GM12878 (cell line): ENCODE results near the gene FALEC. TPM values are rescaled to one million over a fixed set of nuclear protein-coding genes. Genes with fewer than 3 reads are reported as not detected.
"Not testable (repeated sequence)": the region's sequence is repeated elsewhere in the genome, so short reads cannot be mapped to it uniquely, and the experiment has no call there.

Experiments used
- ATAC-seq: fragments of 200-7000 bp; cut with Tn5 transposase; 3 replicates; pipeline ENCODE4 v1.9.1; 2020; ENCODE audit warnings: mild to moderate bottlenecking, moderate library complexity
- BruUV-seq: library from RNA; stranded (reverse); fragments of 400-500 nt; replicated peaks from 2 replicates; lab custom pipeline; 2021; lab: Mats Ljungman, UMichigan
- CTCF ChIA-PET: fragments of 300-600 bp; sonication (Branson Sonifier 250); formaldehyde crosslinking; extraction: SDS; loops from one replicate; lab custom pipeline; 2021; ENCODE audit warnings: inconsistent platforms; lab: Yijun Ruan, JAX
- POLR2A ChIA-PET: fragments of 350-600 bp; formaldehyde crosslinking; extraction: SDS; loops from one replicate; lab custom pipeline; 2021; ENCODE audit warnings: inconsistent platforms; lab: Charles Lee
- RAD21 ChIA-PET: fragments of 300-600 bp; sonication (Branson Sonifier 250); formaldehyde crosslinking; loops from one replicate; lab custom pipeline; 2023; ENCODE audit warnings: antibody characterized with exemption; ENCODE audit not compliant: unreplicated experiment; lab: Charles Lee
- SMC1A ChIA-PET: fragments of 300-600 bp; sonication (Branson Sonifier 250); formaldehyde crosslinking; loops from one replicate; lab custom pipeline; 2023; ENCODE audit not compliant: unreplicated experiment, uncharacterized antibody; lab: Charles Lee
- DNase-seq: peaks from one replicate; pipeline ENCODE4 v3.0.0-alpha.2; 2011; ENCODE audit warnings: low read depth, low spot score
- FAIRE-seq: peaks from 3 replicates; lab custom pipeline; 2011; peaks lifted over from hg19 to GRCh38; lab: Jason Lieb, UNC
- H2AFZ ChIP-seq: 2 replicates; pipeline ENCODE4 v1.6.0; 2011; ENCODE audit warnings: low read depth, low read length, control low read depth; ENCODE audit not compliant: control insufficient read depth
- H3K27ac ChIP-seq: 2 replicates; pipeline ENCODE4 v1.5.1; 2011; ENCODE audit warnings: control low read depth; ENCODE audit not compliant: control insufficient read depth, insufficient read depth
- H3K27me3 ChIP-seq, 2 experiments: replicated peaks in 1 of 2; 2 replicates each; pipeline versions ENCODE4 v1.6.0 to v1.6.1; 2011; ENCODE audit warnings: low read length in 1 of 2; ENCODE audit not compliant: control insufficient read depth in 2 of 2, insufficient read depth in 2 of 2
- H3K36me3 ChIP-seq, 2 experiments: 2 replicates each; pipeline ENCODE4 v1.5.1; 2011; ENCODE audit warnings: low read length in 1 of 2; ENCODE audit not compliant: control insufficient read depth in 2 of 2, insufficient read depth in 2 of 2
- H3K4me1 ChIP-seq: 2 replicates; pipeline ENCODE4 v1.6.1; 2011; ENCODE audit warnings: mild to moderate bottlenecking, low read length, moderate library complexity, mixed read lengths; ENCODE audit not compliant: control insufficient read depth, insufficient read depth
- H3K4me2 ChIP-seq: 2 replicates; pipeline ENCODE4 v1.6.0; 2011; ENCODE audit warnings: control low read depth; ENCODE audit not compliant: control insufficient read depth, insufficient read depth
- H3K4me3 ChIP-seq: fragments of 200-600 bp; sonication (generic); 2 replicates; pipeline ENCODE4 v1.5.1; 2016
- H3K79me2 ChIP-seq: 2 replicates; pipeline ENCODE4 v1.6.0; 2011; ENCODE audit warnings: low read length; ENCODE audit not compliant: control insufficient read depth, insufficient read depth
- H3K9ac ChIP-seq: 2 replicates; pipeline ENCODE4 v1.8.0; 2011; ENCODE audit warnings: low read length, control low read depth, mixed read lengths; ENCODE audit not compliant: control insufficient read depth, insufficient read depth
- H3K9me3 ChIP-seq: replicated peaks from 3 replicates; pipeline ENCODE4 v1.5.1; 2011; ENCODE audit warnings: mild to moderate bottlenecking, low read length; ENCODE audit not compliant: control insufficient read depth, insufficient read depth
- H4K20me1 ChIP-seq: 2 replicates; pipeline ENCODE4 v1.6.0; 2011; ENCODE audit not compliant: control insufficient read depth, insufficient read depth
- HDGF ChIP-seq: fragments of 450-650 bp; IDR thresholded peaks from 2 replicates; pipeline ENCODE4 v1.6.1; 2016; ENCODE audit warnings: antibody characterized with exemption
- ZSCAN29 ChIP-seq: fragments of 450-650 bp; IDR thresholded peaks from 2 replicates; pipeline ENCODE4 v1.6.1; 2017; ENCODE audit warnings: mild to moderate bottlenecking, moderate library complexity
- WGBS: methylation state at CpG from one replicate; pipeline ENCODE4 v1.1.6; 2016; ENCODE audit warnings: low lambda C conversion rate; ENCODE audit not compliant: insufficient replicate concordance, insufficient coverage; ENCODE audit errors: missing lambda C conversion rate; 5-methylcytosine and 5-hydroxymethylcytosine counted together
- in situ Hi-C: fragments of 300-500 bp; cut with MboI; formaldehyde crosslinking; loops from 9 replicates; pipeline ENCODE4 v1.14.3; 2018; ENCODE audit warnings: mixed read lengths
- intact Hi-C: fragments of 100-400 bp; cut with micrococcal nuclease; formaldehyde crosslinking; loops from one replicate; pipeline ENCODE4 v1.14.2; 2022; ENCODE audit not compliant: unreplicated experiment
- polyA plus RNA-seq, 11 experiments: library from polyadenylated mRNA; depleted of rRNA in 4 of 11; unstranded in 6 of 11; stranded (reverse) in 5 of 11; fragments of >200 nt; fragmentation: Nextera tagmentation in 4 of 11; fragmentation: Illumina TruSeq in 1 of 11; extraction: Ambion mirVana in 4 of 11; extraction: Trizol in 1 of 11; gene quantifications; 1 replicate in 1 of 11; 2 replicates in 10 of 11; pipeline versions ENCODE4 v1.2.1 to v1.2.3, GENCODE V29; 2011 to 2016; ENCODE audit warnings: inconsistent platforms in 2 of 11, missing spikeins in 2 of 11, low read depth in 1 of 11
- total RNA-seq, 4 experiments: library from RNA; depleted of rRNA in 3 of 4; stranded (reverse); fragments of >200 nt in 3 of 4; fragmentation: Illumina TruSeq in 1 of 4; extraction: Trizol in 1 of 4; gene quantifications; 2 replicates each; pipeline versions ENCODE4 v1.2.1 to v1.2.3, GENCODE V29; 2013 to 2021

Gene FALEC
- total and polyA plus RNA-seq, 10 of the 15 experiments (the other 5 are each of a cell fraction or from before 2014, with no cell fraction given) = 0.21 to 0.71 (median 0.32) TPM; not detected in 3

DNA sequence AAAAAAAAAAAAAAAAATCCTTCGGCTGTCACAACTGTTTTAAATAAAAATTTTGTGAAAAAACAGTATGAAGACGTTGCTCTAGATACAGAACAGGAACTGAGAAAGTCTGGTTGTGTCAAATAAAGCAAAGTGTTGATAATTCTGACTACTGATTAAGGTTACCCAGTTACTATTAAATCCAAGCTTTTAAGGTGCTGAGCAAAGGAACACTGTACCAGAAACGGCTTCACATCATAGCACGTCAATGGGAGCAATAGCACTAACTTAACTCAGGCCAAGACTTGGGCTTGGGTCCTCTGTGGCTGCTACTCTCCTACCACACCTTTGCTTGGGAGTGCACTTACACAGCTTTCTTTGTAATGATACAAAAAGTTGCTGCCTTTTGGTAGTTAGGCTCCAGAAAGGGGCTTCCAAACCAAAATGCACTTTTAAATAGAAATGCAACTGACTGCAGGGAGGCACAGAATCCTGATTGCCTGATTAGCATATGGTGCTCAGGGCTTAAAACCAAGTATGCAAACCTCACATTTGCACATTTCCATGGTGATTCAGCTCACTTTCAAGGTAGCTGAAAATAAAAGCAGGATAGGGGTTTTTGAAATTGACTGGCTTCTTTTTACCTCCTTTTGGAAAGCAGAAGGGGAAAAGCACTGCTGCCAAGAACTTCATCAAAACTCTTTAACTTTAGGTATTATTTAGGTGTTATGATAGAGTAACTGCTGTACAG, 57.5 kb downstream of the FALEC start (continued):
- no peak for TF ChIP-seq ZSCAN29
- TF ChIP-seq, all 136 proteins: peak for 19

GRCh38 chr1:150573648-150574071, 58.1 kb downstream of the FALEC start:
- ChIA-PET CTCF (interaction anchor here (1.2 to 16.3 kb wide), 4 partner anchors 10 to 48 kb away, joined by 4 to 289 read pairs (median 18); no protein-coding TSS in a partner anchor), RAD21 (interaction anchor here (1.0 to 14.4 kb wide), 3 partner anchors 8 to 55 kb away, joined by 4 to 387 read pairs (median 5); partner anchors contain the start of gene ENSA), POLR2A (interaction anchor here (0.6 to 10.5 kb wide), 3 partner anchors 8 to 110 kb away, joined by 4 to 324 read pairs (median 6); no protein-coding TSS in a partner anchor)
- intact Hi-C loops, BruUV-seq, in situ Hi-C loops, FAIRE-seq, H3K27me3 ChIP-seq, DNase-seq, H3K9me3 ChIP-seq: not testable (repeated sequence)
- peak; percentile 15 for ATAC-seq
- Histone ChIP-seq H3K36me3 (peaks cover 9 to 14% of the 10 kb centered on the region in 2 experiments), H3K27ac (peak overlapping the region; percentile 65), H3K4me2 (peak overlapping the region; percentile 90), H3K79me2 (peaks cover 93% of the 10 kb centered on the region), H4K20me1 (peaks cover 10% of the 10 kb centered on the region)
- WGBS = 2% methylated on average over 13 of the region's 13 CpGs
- TF ChIP-seq HDGF = peak; percentile 65; the same call in 1 of the 2 replicates
- TF ChIP-seq, all 136 proteins: peak for 1; not testable (repeated sequence) for 135
- peak overlapping the region; percentile 60 for H3K4me3 ChIP-seq
- peaks cover 36% of the 10 kb centered on the region for H3K4me1 ChIP-seq
- SMC1A ChIA-PET = interaction anchor here (1.0 to 13.6 kb wide), 6 partner anchors 10 to 56 kb away, joined by 3 to 388 read pairs (median 3); no protein-coding TSS in a partner anchor
- H3K9ac ChIP-seq = peak overlapping the region; percentile 93; the same call in 1 of the 2 replicates
- H2AFZ ChIP-seq = not testable (repeated sequence)
